Measurements from ENCODE around the gene SGK2.

The SGK2 gene

DNA sequence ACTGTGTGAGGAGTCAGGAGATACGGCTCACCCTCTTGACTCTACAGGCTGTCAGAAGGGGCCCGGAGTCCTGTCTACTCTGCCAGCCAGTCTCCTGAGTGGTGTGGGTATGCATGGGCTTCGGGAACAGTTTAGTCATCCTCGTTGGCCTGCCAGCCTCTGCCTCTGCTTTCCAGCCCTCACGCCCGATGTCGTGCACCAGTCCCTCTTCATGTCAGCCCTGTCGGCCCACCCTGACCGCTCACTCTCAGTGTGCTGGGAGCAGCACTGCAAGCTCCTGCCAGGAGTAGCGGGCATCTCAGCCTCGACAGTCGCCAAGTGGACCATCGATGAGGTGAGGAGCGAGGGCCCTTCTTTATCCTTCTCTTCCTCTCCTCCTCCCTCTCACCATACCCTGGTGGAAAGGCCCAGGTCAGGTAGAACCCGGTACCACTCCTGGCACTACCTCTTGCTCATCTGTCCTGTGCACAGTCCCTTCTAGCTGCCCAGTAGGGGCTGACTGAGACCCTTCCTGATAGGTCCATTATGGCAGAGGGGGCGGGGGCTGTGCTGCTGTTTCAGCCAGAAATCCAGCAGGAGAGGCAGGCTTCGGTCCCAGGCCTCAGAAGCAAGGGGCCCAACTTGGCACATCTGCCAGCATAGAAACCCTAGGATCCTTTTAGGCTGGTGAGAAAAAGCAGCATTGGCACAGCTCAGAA lies 18.7 kb upstream of the SGK2 start:
- TF ChIP-seq ZNF274 (IDR thresholded peaks at IDR 0.05; ENCODE audit: low read depth, low read length) = no peak
- no peak overlapping the region for H3K4me3 ChIP-seq (ENCODE audit: low read length)

DNA sequence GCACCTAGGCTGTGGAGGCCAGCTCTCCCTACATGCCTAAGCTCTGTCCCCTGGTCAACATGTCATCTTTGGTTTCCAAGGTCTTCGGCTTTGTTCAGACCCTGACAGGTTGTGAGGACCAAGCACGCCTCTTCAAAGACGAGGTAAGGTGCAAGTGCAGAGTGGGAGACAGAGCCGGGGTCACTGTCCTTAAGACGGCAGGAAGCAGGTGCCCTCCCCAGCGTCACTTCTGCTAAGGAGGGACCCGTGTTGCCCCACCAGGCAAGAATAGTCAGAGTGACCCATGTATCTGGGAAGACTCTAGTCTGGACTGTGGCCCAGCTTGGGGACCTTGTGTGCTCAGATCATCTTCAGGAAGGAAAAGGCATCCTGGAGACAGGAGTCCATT lies 18.2 kb upstream of the SGK2 start:
- no peak overlapping the region for H3K4me3 ChIP-seq (ENCODE audit: low read length)
- TF ChIP-seq ZNF274 (IDR thresholded peaks at IDR 0.05; ENCODE audit: low read depth, low read length) = no peak

DNA sequence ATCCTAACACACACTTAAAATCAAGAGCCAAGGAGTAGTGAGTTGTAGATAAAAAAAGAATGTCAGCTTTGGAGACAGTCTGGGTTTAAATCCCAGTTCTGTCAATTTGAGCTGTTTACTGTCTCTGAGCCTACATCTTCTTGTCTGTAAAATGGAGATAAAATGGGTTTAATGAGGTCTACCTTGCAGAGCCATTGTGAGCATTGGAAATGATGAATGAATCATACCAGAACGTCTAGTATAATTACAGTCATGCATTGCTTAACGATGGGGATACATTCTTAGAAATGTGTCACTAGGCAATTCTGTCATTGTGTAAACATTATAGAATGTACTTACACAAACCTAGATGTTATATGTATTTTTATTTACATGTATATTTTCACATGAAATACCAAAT lies 17.6 kb upstream of the SGK2 start:
- TF ChIP-seq ZNF274 (IDR thresholded peaks at IDR 0.05; ENCODE audit: low read depth, low read length) = no peak
- H3K4me3 ChIP-seq (ENCODE audit: low read length) = no peak overlapping the region

DNA sequence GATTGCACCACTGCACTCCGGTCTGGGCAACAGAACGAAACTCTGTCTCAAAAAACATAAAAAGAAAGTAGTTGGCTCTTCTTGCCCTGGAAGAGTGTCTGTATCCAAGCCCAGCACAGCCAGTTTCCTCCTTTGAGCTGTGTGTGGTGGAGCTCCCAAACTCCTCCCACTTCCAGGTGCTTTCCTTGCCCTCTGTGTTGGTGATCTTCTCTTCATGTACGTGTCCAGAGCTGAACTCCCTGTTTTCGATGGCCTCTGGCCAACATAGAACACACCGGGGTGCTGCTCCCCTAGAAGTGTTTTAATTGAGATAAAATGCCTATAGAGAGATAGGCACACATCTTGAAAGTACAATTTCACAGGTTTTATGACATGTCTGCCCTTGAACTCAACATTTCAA lies 16.7 kb upstream of the SGK2 start:
- TF ChIP-seq ZNF274 (IDR thresholded peaks at IDR 0.05; ENCODE audit: low read depth, low read length) = no peak
- no peak overlapping the region for H3K4me3 ChIP-seq (ENCODE audit: low read length)

DNA sequence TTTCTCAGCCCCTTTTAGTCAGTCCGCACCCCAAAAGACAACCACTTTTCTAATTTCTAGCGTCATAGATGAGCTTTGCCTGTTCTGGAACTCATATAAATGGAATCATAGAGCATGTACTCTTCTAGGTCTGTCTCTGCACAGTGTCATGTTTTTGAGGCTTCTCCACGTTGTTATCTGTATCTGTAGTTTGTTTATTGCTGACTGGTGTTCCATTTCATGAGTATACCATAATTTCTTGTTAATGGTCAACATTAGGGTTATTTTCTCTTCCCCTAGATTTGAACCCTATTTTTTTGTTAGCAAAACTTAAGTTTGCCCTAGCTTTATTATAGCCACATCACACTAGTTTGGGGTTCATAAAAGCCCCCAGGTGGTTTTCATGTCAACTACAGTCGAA lies 16.2 kb upstream of the SGK2 start:
- TF ChIP-seq ZNF274 (IDR thresholded peaks at IDR 0.05; ENCODE audit: low read depth, low read length) = no peak
- no peak overlapping the region for H3K4me3 ChIP-seq (ENCODE audit: low read length)

DNA sequence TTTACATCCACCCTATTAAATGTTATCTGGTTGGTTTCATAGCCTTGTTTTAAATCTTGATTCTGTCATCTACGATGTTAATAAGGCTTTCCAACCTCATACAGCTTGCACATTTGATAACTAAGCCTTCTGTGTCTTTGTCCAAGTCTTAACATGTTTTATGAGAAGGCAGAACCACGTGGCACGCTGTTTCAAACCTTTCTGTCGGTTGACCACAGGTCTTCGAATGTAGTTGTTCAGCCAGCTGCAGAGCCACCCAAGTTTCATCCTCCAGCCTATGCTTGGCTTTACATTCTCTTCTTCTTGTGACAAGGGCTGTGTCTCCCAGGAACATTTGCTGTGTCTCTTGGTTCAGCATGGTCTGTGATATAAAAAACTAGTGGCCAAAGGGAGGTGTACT lies 15.7 kb upstream of the SGK2 start:
- H3K4me3 ChIP-seq (ENCODE audit: low read length) = no peak overlapping the region
- TF ChIP-seq ZNF274 (IDR thresholded peaks at IDR 0.05; ENCODE audit: low read depth, low read length) = no peak

DNA sequence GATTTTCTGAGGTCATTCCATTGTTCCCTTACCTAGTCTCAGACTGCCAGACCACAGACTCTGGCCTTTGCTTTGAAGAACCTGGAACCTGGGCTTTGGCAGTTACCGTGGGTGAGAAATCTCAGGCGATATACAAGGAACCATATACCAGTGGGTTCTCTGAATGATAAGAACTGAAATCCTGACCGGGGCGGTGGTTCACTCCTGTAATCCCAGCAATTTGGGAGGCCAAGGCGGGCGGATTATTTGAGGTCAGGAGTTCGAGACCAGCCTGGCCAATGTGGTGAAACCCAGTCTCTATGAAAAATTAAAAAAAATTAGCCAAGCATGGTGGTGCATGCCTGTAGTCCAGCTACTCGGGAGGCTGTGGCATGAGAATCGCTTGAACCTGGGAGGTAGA lies 14.3 kb upstream of the SGK2 start:
- H3K4me3 ChIP-seq (ENCODE audit: low read length) = no peak overlapping the region
- TF ChIP-seq ZNF274 (IDR thresholded peaks at IDR 0.05; ENCODE audit: low read depth, low read length) = no peak

DNA sequence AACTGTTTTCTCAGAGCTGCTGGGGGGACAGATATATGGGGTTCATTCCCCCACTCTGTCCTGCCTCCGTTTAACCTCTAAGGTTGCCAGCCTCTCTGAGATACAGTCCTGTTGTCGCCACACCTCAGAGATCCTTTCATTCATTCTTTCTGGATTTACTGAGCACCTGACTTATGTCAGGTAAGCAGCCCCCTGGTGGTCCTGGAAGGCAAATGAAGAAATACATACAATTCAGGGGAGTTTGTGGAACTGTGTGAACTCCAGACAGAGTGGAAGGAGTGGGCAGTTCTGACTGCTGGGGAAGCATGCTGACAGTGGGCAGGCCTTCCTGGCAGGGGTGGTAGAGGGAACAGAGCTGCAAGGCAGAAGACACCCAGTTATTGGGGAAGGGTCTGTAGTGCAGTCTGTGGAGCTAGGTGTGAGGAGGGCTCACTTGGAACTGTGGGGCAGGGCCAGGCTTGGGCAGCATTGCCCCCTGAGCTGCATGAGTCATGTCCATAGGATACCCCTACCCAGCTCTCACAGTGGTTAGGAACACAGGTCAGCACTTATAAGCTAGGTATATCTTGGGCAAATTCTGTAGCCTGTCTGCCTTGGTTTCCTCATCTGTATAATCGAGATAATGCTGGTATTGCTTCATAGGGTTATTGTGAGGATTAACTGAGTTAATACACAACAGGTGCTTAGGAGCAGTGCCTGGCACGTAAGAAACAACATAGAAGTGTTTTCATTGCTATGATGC lies 12.8 kb upstream of the SGK2 start:
- no peak for TF ChIP-seq ZNF274 (IDR thresholded peaks at IDR 0.05; ENCODE audit: low read depth, low read length)
- no peak overlapping the region for H3K4me3 ChIP-seq (ENCODE audit: low read length)

DNA sequence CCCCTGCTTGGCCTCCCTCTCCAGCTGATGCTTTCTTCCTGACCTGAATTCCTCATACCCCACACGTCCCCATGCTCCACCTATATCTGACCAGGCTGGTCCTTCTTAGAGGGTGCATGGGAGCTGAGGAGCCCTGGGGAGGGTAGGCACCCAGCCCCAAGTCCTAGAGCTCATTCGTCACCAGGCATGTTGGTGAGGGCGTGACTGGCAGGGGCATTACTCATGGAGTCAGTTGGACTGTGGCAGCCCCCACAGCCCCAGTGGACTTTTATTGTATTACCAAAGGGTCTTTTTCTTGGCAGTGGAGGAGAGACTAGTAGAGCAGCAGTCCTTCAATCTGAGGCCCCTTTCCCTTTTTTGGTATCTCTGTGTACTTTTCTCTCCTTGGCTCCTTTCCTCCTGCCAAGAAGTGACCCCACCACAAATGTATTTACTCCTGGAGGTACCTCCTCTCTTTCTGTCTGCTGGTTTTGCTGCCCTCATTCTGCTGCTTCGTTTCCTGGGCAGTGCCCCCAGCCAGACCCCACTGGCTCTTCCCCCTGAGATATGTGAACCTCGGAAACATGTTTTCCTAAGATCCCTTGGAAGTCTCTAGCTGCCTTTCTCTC lies 10.4 kb upstream of the SGK2 start:
- H3K4me3 ChIP-seq (ENCODE audit: low read length) = no peak overlapping the region
- no peak for TF ChIP-seq ZNF274 (IDR thresholded peaks at IDR 0.05; ENCODE audit: low read depth, low read length)

DNA sequence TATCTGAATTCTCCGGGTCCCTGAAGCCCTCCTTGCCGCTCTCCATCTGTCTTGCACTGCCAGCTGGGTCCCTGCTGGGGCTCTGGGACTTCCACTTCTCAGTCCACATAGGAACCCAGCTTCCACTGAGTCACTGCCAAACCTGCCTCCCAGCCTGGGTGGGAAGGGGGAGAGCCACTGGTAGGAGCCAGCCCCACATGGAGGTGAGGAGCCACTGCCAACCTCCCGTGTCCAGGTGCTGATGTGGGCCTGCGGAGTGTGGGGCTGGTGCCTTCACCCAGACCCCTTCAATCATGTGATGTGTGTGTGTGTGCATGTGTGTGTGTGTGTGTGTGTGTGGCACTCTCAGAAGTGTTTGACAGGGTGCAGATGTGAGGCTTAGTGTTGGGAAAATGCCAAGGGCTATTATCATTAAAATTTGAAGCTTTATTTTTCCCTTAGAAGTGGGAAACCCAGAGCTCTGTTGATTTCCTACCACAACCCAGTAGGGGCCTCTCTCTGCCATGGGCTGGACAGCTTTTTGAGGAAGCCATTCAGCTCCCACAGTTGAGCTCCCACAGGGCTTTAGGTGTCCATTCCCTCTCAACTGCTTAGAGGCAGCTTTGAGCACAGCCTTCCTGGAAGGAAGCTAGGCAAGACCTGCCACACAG lies 9.3 kb upstream of the SGK2 start:
- TF ChIP-seq ZNF274 (IDR thresholded peaks at IDR 0.05; ENCODE audit: low read depth, low read length) = no peak
- no peak overlapping the region for H3K4me3 ChIP-seq (ENCODE audit: low read length)

DNA sequence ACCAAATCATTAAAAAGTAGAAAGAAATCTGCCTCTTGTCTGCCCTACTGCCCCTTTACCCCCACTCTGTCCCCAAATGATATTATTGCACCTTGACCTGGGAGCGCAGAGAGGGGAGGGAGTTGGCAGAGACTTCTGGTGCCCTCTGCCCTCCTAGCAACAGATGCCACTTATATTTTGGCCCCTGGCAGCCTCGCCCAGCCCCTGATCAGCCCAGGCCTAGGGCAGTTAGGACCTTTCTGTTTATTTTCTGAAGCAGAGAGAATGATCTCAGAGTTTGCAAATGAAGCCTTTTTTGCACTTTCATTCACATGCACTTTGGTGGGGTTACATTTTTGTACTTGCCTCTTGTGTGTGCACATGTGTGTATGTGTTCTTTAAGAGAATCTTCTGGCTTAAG lies 8.4 kb upstream of the SGK2 start:
- H3K4me3 ChIP-seq (ENCODE audit: low read length) = no peak overlapping the region
- TF ChIP-seq ZNF274 (IDR thresholded peaks at IDR 0.05; ENCODE audit: low read depth, low read length) = no peak

DNA sequence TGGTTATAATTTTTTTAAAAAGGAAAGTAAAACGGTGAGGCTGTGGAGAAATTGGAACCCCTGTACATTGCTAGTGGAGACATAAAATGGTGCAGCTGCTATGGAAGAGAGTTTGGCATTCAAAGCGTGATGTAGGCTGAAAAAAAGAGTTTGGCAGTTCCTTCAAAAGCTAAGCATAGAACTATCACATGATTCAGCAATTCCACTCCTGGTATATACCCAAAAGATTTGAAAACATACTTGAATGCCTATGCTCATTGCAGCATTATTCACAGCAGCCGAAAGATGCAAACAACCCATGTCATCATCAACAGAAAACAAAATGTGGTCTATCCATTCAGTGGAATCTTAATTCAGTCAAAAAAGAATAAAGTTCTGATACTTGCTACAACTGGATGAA lies 4.5 kb upstream of the SGK2 start:
- TF ChIP-seq ZNF274 (IDR thresholded peaks at IDR 0.05; ENCODE audit: low read depth, low read length) = no peak
- H3K4me3 ChIP-seq (ENCODE audit: low read length) = no peak overlapping the region

DNA sequence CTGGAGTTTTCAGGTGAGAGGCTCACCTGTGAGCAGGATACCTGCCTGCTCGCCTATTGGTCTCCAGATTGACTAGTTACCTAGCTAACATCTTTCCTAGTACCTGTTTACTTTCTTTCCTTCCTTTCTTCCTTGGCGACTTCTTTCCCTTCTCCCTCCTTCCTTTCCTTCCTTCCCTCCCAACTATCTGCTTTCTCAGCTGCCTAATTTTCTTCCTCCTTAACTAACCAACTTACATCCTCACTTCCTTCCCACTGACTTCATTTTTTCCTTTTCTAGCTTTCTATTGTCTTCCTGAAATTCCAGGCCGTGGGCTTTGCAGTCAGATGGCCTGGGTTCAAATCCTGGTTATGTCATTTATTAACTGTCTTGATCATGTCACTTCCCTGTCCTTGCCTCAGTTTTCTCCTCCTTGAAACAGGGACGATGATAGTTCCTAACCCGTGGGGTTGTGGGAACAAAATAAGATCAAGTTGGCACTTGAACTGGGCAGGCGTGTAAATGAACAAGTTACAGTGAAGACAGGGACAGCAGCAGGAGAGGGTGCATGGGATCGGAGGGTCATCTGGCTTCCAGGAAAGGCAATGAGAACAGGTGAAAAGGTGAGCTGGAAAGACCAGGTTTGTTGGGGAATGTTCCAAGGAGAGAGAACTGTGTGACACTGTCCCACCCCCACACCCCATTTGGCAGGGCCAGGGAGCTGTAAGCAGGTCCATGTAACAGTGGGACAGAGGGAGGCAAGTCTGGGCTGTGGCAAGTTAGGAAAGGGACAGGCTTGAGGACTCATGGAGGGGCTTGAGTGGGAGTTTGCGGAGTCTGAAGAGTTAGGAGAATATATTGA lies 540 bp downstream of the SGK2 start:
- no peak for TF ChIP-seq ZNF274 (IDR thresholded peaks at IDR 0.05; ENCODE audit: low read depth, low read length)
- H3K4me3 ChIP-seq (ENCODE audit: low read length) = no peak overlapping the region

DNA sequence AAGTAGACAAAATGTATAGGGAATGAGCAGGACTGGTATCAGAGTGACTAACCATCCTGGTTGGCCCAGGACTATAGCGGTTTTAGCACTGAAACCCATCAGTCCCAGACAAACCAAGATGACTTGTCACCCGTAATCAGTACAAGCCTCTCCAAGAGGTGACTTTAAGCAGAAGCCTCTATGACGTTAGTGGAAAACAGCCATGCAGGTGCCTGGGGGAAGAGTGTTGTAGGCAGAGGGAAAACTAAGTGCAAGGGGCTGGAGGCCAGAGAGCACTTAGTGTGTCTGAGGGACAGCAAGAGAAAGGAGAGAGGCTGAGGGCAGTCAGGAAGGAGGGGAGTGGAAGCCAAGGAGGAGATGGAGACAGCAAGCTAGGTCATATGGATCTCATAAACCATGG lies 2.1 kb downstream of the SGK2 start:
- TF ChIP-seq ZNF274 (IDR thresholded peaks at IDR 0.05; ENCODE audit: low read depth, low read length) = no peak
- no peak overlapping the region for H3K4me3 ChIP-seq (ENCODE audit: low read length)
